Measurements from ENCODE around the gene NCEH1.
"Not testable (repeated sequence)": the region's sequence is repeated elsewhere in the genome, so short reads cannot be mapped to it uniquely, and the experiment has no call there.

Gene NCEH1

GRCh38 chr3:172673210-172673679, 37.6 kb downstream of the NCEH1 start:
- peak; percentile 50 for DNase-seq

GRCh38 chr3:172669021-172669420, 41.8 kb downstream of the NCEH1 start:
- no peak for DNase-seq

- DNase-seq = peak; percentile 57
These were observed 43.8 kb downstream of the NCEH1 start for GRCh38 chr3:172666873-172667694.

GRCh38 chr3:172666181-172666872, 44.5 kb downstream of the NCEH1 start:
- DNase-seq = no peak

- DNase-seq = not testable (repeated sequence)
These were observed 45.4 kb downstream of the NCEH1 start for GRCh38 chr3:172665510-172665909.

- DNase-seq = not testable (repeated sequence)
These were observed 50.4 kb downstream of the NCEH1 start for GRCh38 chr3:172660421-172660820.

- no peak for DNase-seq
These were observed 51.4 kb downstream of the NCEH1 start for GRCh38 chr3:172659246-172660002.

GRCh38 chr3:172658344-172659245, 52.3 kb downstream of the NCEH1 start:
- no peak for DNase-seq

- no peak for DNase-seq
These were observed 54.3 kb downstream of the NCEH1 start for GRCh38 chr3:172656602-172657001.

GRCh38 chr3:172655388-172655787, 55.5 kb downstream of the NCEH1 start:
- no peak for DNase-seq

- no peak for DNase-seq
These were observed 56.4 kb downstream of the NCEH1 start for GRCh38 chr3:172654470-172654869.

- DNase-seq = no peak
These were observed 57.8 kb downstream of the NCEH1 start for GRCh38 chr3:172653004-172653572.

- DNase-seq = no peak
These were observed 58.8 kb downstream of the NCEH1 start for GRCh38 chr3:172651936-172652625.

- no peak for DNase-seq
These were observed 60.9 kb downstream of the NCEH1 start for GRCh38 chr3:172649987-172650386.

- DNase-seq = no peak
These were observed 62.1 kb downstream of the NCEH1 start for GRCh38 chr3:172648747-172649146.

GRCh38 chr3:172647823-172648222, 63.0 kb downstream of the NCEH1 start:
- DNase-seq = no peak

GRCh38 chr3:172647080-172647479, 63.8 kb downstream of the NCEH1 start:
- DNase-seq = no peak

- DNase-seq = no peak
These were observed 64.3 kb downstream of the NCEH1 start for GRCh38 chr3:172646439-172647015.

- DNase-seq = no peak
These were observed 66.6 kb downstream of the NCEH1 start for GRCh38 chr3:172644258-172644657.

- DNase-seq = no peak
These were observed 67.2 kb downstream of the NCEH1 start for GRCh38 chr3:172643506-172644179.

Measured in GDM1 (cell line).